ENCODE measurements around the gene MYL10. TPM values are rescaled to one million over a fixed set of nuclear protein-coding genes. Genes with fewer than 3 reads are reported as not detected.
A peak's percentile ranks its signal among the peaks of the same experiment; 100 is the strongest.

Gene MYL10
- total and polyA plus RNA-seq, 2 experiments from 2014 or later, result not detected

DNA sequence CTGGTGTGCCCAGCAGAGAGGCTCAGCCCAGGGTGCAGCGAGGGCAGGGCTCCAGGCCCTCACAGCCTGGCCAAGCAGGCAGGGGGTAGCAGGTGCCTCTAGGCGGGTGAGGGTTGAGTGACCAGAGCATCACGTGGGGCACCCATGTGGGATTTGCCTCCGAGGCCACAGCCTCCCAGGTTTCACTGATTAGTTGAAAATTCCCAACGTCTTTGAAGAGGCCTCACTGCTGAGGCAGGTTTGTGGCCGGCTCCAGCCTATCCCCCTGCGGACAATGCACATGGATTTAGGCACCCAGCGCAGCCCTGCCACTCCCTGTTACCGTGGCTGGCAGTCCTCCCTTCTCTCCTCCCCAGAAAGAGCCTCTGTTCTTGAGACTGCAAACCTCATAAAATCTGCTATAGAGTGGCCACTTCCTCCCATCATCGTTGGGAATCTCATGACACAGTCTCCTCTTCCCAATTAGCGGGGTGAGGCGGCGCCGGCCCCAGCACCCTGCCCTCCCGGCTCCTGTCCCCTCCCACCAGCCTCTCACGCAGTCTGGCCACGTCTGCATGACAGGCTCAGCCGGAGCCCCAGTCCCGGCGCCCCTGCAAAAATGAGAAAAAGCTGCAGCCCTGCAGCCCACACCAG, 10.8 kb downstream of the MYL10 start:
- Histone ChIP-seq H3K79me2 (ENCODE audit: insufficient read depth) (no peaks in the 10 kb centered on the region), H3K27ac (no peak overlapping the region), H3K9me2 (ENCODE audit: insufficient read depth) (no peaks in the 10 kb centered on the region), H2AFZ (peak overlapping the region; percentile 54), H3K9me3 (ENCODE audit: low read depth) (no peaks in the 10 kb centered on the region), H3K4me1 (ENCODE audit: insufficient read depth) (peaks cover 9% of the 10 kb centered on the region; the same call in 1 of the 2 replicates), H3K27me3 (replicated peaks; ENCODE audit: insufficient read depth) (no peaks in the 10 kb centered on the region), H3K4me3 (no peak overlapping the region), H3K4me2 (ENCODE audit: unreplicated experiment) (no peak overlapping the region), H3F3A (ENCODE audit: insufficient read depth) (no peaks in the 10 kb centered on the region), H4K20me1 (ENCODE audit: insufficient read depth) (no peaks in the 10 kb centered on the region), H3K9ac (peak overlapping the region; percentile 44; the same call in 1 of the 2 replicates), H3K36me3 (ENCODE audit: low read depth) (no peaks in the 10 kb centered on the region)
- 49 to 50% methylated on average over 18 to 20 of the region's 20 CpGs for WGBS, 2 experiments (ENCODE audit: low coverage in 1 of 2, low lambda C conversion rate in 2 of 2, missing lambda C conversion rate in 2 of 2)
- DNase-seq, result peak; percentile 53
- in situ Hi-C loops (cut with MboI), result no loop called here
- TF ChIP-seq EZH2 (IDR thresholded peaks at IDR 0.05; ENCODE audit: insufficient read depth, poor library complexity, severe bottlenecking) (no peak), EZH2phosphoT487 (IDR thresholded peaks at IDR 0.05; ENCODE audit: insufficient read depth, low read depth) (no peak)

GRCh38 chr7:101617451-101618206, 11.5 kb downstream of the MYL10 start:
- Histone ChIP-seq H3K4me3 (no peak overlapping the region), H3K9me2 (ENCODE audit: insufficient read depth) (no peaks in the 10 kb centered on the region), H3K27ac (no peak overlapping the region), H3F3A (ENCODE audit: insufficient read depth) (no peaks in the 10 kb centered on the region), H3K9me3 (ENCODE audit: low read depth) (no peaks in the 10 kb centered on the region), H4K20me1 (ENCODE audit: insufficient read depth) (no peaks in the 10 kb centered on the region), H3K4me2 (ENCODE audit: unreplicated experiment) (no peak overlapping the region), H3K27me3 (replicated peaks; ENCODE audit: insufficient read depth) (no peaks in the 10 kb centered on the region), H3K79me2 (ENCODE audit: insufficient read depth) (no peaks in the 10 kb centered on the region), H3K9ac (no peak overlapping the region), H2AFZ (no peak overlapping the region), H3K4me1 (ENCODE audit: insufficient read depth) (peaks cover 9% of the 10 kb centered on the region; the same call in 1 of the 2 replicates), H3K36me3 (ENCODE audit: low read depth) (no peaks in the 10 kb centered on the region)
- TF ChIP-seq EZH2 (IDR thresholded peaks at IDR 0.05; ENCODE audit: insufficient read depth, poor library complexity, severe bottlenecking) (no peak), EZH2phosphoT487 (IDR thresholded peaks at IDR 0.05; ENCODE audit: insufficient read depth, low read depth) (no peak)
- in situ Hi-C loops (cut with MboI), result no loop called here
- 64 to 70% methylated on average over 4 of the region's 4 CpGs for WGBS, 2 experiments (ENCODE audit: low coverage in 1 of 2, low lambda C conversion rate in 2 of 2, missing lambda C conversion rate in 2 of 2)
- DNase-seq, result no peak

- WGBS, 2 experiments (ENCODE audit: low coverage in 1 of 2, low lambda C conversion rate in 2 of 2, missing lambda C conversion rate in 2 of 2), result 84 to 90% methylated on average over 6 to 8 of the region's 8 CpGs
- no peak for DNase-seq
- Histone ChIP-seq H4K20me1 (ENCODE audit: insufficient read depth) (no peaks in the 10 kb centered on the region), H3K9me3 (ENCODE audit: low read depth) (no peaks in the 10 kb centered on the region), H3K36me3 (ENCODE audit: low read depth) (no peaks in the 10 kb centered on the region), H3F3A (ENCODE audit: insufficient read depth) (no peaks in the 10 kb centered on the region), H3K4me2 (ENCODE audit: unreplicated experiment) (no peak overlapping the region), H3K27me3 (replicated peaks; ENCODE audit: insufficient read depth) (no peaks in the 10 kb centered on the region), H3K27ac (no peak overlapping the region), H3K4me3 (no peak overlapping the region), H3K79me2 (ENCODE audit: insufficient read depth) (no peaks in the 10 kb centered on the region), H3K9ac (no peak overlapping the region), H3K9me2 (ENCODE audit: insufficient read depth) (no peaks in the 10 kb centered on the region), H3K4me1 (ENCODE audit: insufficient read depth) (peaks cover 9% of the 10 kb centered on the region; the same call in 1 of the 2 replicates), H2AFZ (no peak overlapping the region)
- in situ Hi-C loops (cut with MboI), result no loop called here
- TF ChIP-seq EZH2phosphoT487 (IDR thresholded peaks at IDR 0.05; ENCODE audit: insufficient read depth, low read depth), result no peak
- TF ChIP-seq EZH2 (IDR thresholded peaks at IDR 0.05; ENCODE audit: insufficient read depth, poor library complexity, severe bottlenecking), result no peak
Observed at GRCh38 chr7:101615446-101615845, 13.7 kb downstream of the MYL10 start.

DNA sequence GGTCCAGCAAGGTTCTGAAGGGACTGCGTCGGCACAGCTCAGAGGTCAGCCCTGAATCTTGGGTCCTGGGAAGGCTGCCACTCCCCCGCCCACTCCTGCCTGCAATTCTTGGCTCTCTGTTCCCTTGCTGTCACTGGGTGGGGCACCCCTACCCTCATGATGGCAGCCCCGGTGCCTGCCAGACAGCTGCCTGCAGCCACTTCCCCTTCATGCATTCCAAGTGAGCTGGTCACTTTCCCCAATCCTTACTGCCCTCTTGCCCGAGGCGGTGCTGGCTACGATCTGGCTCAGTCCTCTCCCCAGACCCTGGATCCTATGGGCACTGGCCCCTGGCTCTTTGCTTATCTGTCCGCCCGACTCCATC, 14.2 kb downstream of the MYL10 start:
- no peak overlapping the region for H3K4me2 ChIP-seq (ENCODE audit: unreplicated experiment)
- no peak overlapping the region for H3K27ac ChIP-seq
- no peaks in the 10 kb centered on the region for H3K79me2 ChIP-seq (ENCODE audit: insufficient read depth)
- H3K4me3 ChIP-seq, result no peak overlapping the region
- no peaks in the 10 kb centered on the region for H4K20me1 ChIP-seq (ENCODE audit: insufficient read depth)
- H3K4me1 ChIP-seq (ENCODE audit: insufficient read depth), result peaks cover 9% of the 10 kb centered on the region; the same call in 1 of the 2 replicates
- H3K9ac ChIP-seq, result no peak overlapping the region
- H3K36me3 ChIP-seq (ENCODE audit: low read depth), result no peaks in the 10 kb centered on the region
- no peaks in the 10 kb centered on the region for H3K27me3 ChIP-seq (replicated peaks; ENCODE audit: insufficient read depth)
- H3K9me3 ChIP-seq (ENCODE audit: low read depth), result no peaks in the 10 kb centered on the region
- 34 to 45% methylated on average over 9 of the region's 9 CpGs for WGBS, 2 experiments (ENCODE audit: low coverage in 1 of 2, low lambda C conversion rate in 2 of 2, missing lambda C conversion rate in 2 of 2)
- TF ChIP-seq EZH2 (IDR thresholded peaks at IDR 0.05; ENCODE audit: insufficient read depth, poor library complexity, severe bottlenecking) (no peak), EZH2phosphoT487 (IDR thresholded peaks at IDR 0.05; ENCODE audit: insufficient read depth, low read depth) (no peak)
- H2AFZ ChIP-seq, result no peak overlapping the region
- H3K9me2 ChIP-seq (ENCODE audit: insufficient read depth), result no peaks in the 10 kb centered on the region
- H3F3A ChIP-seq (ENCODE audit: insufficient read depth), result no peaks in the 10 kb centered on the region
- peak; percentile 75 for DNase-seq
- in situ Hi-C loops (cut with MboI), result no loop called here

All from GM23248 (cell line).